ENCODE data around the gene IFNGR2.

GRCh38 chr21:33368576-33368975 lies 34.6 kb upstream of the IFNGR2 start:
- TF ChIP-seq, protein P1, sequence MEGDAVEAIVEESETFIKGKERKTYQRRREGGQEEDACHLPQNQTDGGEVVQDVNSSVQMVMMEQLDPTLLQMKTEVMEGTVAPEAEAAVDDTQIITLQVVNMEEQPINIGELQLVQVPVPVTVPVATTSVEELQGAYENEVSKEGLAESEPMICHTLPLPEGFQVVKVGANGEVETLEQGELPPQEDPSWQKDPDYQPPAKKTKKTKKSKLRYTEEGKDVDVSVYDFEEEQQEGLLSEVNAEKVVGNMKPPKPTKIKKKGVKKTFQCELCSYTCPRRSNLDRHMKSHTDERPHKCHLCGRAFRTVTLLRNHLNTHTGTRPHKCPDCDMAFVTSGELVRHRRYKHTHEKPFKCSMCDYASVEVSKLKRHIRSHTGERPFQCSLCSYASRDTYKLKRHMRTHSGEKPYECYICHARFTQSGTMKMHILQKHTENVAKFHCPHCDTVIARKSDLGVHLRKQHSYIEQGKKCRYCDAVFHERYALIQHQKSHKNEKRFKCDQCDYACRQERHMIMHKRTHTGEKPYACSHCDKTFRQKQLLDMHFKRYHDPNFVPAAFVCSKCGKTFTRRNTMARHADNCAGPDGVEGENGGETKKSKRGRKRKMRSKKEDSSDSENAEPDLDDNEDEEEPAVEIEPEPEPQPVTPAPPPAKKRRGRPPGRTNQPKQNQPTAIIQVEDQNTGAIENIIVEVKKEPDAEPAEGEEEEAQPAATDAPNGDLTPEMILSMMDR (IDR thresholded peaks at IDR 0.05), result no peak
- no peak for TF ChIP-seq SIN3A (IDR thresholded peaks at IDR 0.05; ENCODE audit: borderline replicate concordance, insufficient read depth, low read depth, low read length)
